ENCODE measurements around the gene MAPK11.

DNA sequence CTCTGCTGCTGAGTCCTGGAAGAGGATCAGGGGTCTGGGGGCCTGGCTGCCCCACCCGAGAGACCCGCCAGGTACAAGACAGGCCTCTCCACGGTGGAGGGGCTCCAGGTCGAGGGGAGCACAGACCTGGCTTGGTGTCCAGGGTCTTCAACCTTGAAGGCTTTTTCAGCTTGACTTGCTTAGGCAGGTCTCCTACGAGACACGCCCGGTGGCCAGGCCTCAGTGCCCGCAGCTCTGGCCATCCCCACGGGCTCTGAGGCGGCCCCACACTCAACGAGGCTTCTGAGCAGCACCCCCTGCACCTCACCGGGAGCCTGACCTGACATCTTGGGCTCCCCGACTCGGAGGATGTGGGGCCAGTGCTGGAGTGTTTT, 43.9 kb upstream of the MAPK11 start:
- TF ChIP-seq, protein P1, sequence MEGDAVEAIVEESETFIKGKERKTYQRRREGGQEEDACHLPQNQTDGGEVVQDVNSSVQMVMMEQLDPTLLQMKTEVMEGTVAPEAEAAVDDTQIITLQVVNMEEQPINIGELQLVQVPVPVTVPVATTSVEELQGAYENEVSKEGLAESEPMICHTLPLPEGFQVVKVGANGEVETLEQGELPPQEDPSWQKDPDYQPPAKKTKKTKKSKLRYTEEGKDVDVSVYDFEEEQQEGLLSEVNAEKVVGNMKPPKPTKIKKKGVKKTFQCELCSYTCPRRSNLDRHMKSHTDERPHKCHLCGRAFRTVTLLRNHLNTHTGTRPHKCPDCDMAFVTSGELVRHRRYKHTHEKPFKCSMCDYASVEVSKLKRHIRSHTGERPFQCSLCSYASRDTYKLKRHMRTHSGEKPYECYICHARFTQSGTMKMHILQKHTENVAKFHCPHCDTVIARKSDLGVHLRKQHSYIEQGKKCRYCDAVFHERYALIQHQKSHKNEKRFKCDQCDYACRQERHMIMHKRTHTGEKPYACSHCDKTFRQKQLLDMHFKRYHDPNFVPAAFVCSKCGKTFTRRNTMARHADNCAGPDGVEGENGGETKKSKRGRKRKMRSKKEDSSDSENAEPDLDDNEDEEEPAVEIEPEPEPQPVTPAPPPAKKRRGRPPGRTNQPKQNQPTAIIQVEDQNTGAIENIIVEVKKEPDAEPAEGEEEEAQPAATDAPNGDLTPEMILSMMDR (IDR thresholded peaks at IDR 0.05 in 2 of 3, conservative IDR thresholded peaks at IDR 0.05 in 1 of 3; ENCODE audit: borderline replicate concordance in 1 of 3, insufficient read depth in 1 of 3, low read depth in 2 of 3, low read length in 2 of 3) = no peak
- TF ChIP-seq POLR2AphosphoS5 (IDR thresholded peaks at IDR 0.05; ENCODE audit: low read depth, low read length) = no peak
- no peak for TF ChIP-seq EZH2 (IDR thresholded peaks at IDR 0.05)
